ENCODE data around the gene TAS2R38.

- TF ChIP-seq CTCF (IDR thresholded peaks at IDR 0.05) (no peak), POLR2A (IDR thresholded peaks at IDR 0.05) (no peak)
Observed at GRCh38 chr7:142012825-142013511, 39.4 kb upstream of the TAS2R38 start.
